ENCODE data around the gene SERPING1. TPM values are rescaled to one million over a fixed set of nuclear protein-coding genes. Genes with fewer than 3 reads are reported as not detected.
A peak's percentile ranks its signal among the peaks of the same experiment; 100 is the strongest.

SERPING1 gene
- total RNA-seq, 1 experiment from 2014 or later, result not detected

DNA sequence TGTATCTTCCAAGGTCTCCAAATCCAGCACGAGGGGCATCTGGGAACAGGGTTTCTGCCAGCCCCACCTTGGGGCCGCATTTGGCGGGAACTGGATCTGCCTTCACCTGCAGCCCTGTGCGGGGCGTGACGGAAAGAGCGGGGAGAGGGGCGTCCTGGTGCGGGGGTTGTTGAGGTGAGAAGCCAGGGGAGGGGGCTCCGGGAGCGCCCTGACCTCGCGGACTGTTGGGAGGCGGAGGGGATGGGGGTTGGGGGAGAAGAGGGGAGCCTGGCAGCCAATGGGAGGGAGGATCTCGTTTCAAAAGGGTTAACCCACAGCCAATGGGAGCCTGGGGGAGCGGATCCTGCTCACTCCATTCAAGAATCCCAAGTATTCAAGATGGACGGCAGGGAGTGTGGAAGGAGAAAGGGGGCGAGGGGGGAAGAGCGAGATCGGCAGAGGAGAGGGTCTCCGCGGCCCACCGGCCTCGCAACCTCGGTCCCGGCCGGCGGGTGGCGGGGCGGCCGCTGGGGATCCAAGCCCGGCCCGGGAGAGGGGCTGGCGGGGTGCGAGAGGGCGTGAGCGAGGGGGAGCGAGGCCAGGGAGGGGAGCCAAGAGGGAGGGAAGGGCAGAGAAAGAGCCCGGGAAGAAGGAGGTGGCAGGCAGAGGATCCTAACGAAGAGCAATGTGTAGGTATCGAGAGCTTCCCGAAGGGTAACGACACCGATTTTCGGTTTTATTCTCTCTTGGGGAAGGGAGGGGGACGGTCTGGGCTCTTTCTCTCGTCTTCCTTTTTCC lies 40.7 kb downstream of the SERPING1 start:
- DNase-seq (ENCODE audit: low read depth), result peak; percentile 91

DNA sequence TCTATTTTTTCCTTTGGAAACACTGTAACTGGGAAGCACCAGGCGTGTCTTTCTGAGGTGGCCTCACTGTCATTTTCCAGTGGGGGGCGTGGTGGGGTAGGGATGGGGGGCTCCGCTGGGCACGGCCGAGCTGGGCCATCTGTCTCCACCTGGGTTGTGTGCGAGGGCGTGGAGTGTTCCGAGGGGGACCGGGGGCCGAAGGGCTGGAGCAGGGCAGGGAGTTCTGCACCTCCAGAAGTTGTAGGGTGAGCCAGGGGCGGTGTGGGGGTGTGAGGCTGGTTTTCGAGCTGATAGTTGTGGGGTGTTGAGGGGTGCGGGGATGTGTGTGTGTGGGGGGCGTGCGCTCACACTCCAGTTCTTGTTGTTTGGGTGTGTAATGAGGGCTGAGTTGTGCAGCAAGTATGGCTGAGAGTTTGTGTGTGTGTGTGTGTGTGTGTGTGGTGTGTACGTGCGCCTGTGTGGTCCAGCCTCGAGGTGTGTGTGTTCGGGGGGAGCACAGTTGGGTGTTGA lies 41.4 kb downstream of the SERPING1 start:
- no peak for DNase-seq (ENCODE audit: low read depth)

- peak; percentile 44 for DNase-seq (ENCODE audit: low read depth)
Observed at GRCh38 chr11:57639321-57640067, 42.0 kb downstream of the SERPING1 start.

GRCh38 chr11:57640068-57640800 lies 42.7 kb downstream of the SERPING1 start:
- DNase-seq (ENCODE audit: low read depth), result no peak

DNA sequence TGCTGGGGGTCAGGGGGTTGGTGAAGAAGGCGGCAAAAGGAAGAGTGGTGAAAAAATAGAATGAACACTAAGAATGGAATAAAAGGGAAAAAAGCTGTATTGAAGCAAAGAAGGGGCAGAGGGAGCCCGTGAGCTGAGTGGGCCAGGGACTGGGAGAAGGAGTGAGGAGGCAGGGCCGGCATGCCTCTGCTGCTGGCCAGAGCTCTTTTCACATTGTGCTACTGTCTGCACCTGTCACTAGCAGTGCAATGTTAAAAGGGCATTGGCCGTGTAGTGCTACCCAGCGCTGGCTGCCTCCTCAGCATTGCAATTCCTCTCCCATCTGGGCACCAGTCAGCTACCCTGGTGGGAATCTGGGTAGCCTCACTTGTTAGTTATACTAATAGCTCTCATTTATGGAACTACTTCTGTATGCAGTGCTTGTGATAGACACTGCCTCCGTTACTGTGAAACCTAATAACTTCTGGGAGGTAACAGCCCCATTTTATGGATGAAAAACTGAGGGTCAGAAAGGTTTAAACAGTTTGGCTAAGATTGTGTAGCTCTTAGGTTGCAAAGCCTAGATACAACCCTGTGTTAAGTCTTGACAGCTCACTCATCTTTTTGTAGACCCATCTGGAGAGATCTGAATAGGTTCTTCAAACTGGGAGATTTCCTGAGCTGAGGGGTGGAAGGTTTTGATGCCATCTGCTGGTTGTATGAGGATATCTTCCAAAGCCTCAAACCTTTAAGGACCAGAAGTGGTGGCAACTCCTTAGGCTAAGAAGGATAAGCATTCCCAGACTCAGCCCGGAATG lies 43.7 kb downstream of the SERPING1 start:
- peak; percentile 36 for DNase-seq (ENCODE audit: low read depth)

- no peak for DNase-seq (ENCODE audit: low read depth)
Observed at GRCh38 chr11:57643802-57644201, 46.3 kb downstream of the SERPING1 start.

GRCh38 chr11:57644748-57645688 lies 47.5 kb downstream of the SERPING1 start:
- DNase-seq (ENCODE audit: low read depth), result peak; percentile 73

DNA sequence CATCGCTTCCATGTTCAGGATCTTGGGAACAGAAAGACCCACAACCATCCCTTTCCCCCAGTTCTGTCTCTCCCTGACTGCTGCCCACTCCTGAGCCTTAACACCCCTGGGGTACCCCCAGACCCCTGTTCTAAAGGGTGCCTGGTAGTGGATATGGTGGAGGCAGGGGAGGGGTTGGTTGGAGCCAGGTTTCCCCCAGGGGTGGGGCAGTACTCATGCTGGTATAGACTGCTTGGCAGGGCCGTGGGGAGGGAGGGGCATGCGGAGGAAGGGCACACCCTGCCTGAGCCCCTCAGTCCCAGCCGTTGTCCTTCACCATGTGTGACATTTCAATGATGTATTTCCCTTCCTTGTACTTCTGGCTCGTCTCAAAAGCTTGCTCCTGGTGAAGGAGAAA lies 48.2 kb downstream of the SERPING1 start:
- no peak for DNase-seq (ENCODE audit: low read depth)

GRCh38 chr11:57646194-57646798 lies 48.8 kb downstream of the SERPING1 start:
- no peak for DNase-seq (ENCODE audit: low read depth)

DNA sequence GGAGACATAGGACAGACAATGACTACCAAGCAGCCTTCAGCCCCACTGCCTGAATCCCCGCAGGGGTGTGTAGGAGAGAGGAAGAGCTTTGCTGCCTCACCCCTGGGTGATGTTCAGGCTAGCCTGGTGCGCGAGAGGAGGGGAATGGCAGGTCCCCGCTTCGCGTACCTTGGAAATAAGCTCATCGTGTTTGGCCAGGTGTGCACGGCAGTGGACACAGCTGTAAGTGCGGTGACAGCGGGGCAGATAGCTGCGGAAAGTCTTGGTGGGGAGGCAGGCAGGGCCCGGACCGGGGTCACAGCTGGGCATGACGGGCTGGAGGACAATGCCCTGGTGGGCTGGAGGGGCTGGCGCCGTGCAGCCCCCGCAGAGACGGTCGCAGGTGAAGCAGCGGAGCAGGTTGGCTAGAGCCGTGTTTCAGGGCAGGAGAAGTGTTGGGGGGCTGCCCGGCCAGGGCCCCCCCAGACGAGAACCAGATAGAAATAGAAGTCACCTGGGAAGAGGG lies 49.4 kb downstream of the SERPING1 start:
- DNase-seq (ENCODE audit: low read depth), result peak; percentile 17

DNA sequence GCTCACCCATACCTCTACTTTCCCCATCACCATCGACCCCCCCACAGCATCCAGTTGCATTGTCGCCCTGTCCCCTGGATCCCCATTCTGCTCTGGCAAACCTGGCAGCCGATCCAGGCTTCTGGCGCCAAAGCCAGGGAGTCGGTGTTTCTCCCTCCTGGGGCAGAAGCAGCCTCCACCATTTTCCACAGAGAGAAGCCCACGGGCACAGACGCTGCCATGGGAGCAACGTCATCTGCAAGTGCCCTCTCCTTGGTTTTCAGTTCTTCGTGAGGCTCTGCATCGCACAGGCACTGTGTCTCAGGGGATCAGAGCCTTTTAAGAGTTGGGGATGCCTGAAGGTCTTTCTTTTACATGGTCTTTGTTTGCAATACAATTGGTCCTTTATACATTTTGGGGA lies 49.9 kb downstream of the SERPING1 start:
- DNase-seq (ENCODE audit: low read depth), result peak; percentile 19

- peak; percentile 38 for DNase-seq (ENCODE audit: low read depth)
Observed at GRCh38 chr11:57647960-57648800, 50.7 kb downstream of the SERPING1 start.

DNA sequence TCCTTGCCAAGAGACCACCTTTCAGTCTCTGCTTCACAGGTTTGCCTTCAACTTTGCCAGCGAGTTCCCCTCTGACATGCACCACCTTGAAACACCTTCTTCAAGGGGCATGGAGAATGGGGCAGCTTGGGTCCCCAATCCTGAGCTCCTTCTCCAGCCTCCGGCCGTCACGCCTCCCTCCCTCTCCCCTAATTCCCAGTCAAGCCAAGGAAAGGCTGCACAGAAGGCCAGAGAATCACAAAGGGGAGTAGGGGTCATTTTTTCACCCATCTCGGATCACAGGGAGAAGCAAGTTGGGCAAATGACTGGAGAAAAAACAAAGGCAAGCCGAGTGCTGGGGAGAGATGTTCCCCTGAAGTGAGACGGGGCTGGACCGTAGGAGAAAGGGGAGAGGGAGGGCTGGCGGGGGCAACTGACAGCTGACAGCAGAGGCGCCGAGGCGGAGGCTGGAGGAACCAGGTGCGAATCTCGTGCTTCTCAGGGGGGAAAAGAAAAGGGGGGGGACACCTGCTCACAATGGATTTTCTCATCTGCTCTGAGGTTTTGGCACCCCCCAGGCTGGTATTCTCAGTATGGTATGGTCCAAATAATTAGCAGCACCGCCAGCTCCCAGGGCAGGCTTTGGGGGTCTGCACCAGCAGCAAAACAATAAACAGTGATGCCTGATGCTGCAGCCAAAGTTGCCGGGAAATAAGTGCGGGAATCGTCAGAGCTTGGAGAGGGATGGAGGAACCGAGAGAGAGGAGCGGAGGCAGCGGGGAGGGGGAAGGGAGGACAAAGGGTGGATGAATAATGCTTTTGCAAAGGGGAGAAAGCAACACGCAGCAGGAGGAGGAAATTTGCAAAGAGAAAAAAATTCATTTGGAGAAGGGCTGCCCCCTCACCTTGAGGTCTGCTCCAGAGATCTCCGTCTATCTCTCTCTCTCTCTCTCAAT lies 51.6 kb downstream of the SERPING1 start:
- DNase-seq (ENCODE audit: low read depth), result peak; percentile 36

DNA sequence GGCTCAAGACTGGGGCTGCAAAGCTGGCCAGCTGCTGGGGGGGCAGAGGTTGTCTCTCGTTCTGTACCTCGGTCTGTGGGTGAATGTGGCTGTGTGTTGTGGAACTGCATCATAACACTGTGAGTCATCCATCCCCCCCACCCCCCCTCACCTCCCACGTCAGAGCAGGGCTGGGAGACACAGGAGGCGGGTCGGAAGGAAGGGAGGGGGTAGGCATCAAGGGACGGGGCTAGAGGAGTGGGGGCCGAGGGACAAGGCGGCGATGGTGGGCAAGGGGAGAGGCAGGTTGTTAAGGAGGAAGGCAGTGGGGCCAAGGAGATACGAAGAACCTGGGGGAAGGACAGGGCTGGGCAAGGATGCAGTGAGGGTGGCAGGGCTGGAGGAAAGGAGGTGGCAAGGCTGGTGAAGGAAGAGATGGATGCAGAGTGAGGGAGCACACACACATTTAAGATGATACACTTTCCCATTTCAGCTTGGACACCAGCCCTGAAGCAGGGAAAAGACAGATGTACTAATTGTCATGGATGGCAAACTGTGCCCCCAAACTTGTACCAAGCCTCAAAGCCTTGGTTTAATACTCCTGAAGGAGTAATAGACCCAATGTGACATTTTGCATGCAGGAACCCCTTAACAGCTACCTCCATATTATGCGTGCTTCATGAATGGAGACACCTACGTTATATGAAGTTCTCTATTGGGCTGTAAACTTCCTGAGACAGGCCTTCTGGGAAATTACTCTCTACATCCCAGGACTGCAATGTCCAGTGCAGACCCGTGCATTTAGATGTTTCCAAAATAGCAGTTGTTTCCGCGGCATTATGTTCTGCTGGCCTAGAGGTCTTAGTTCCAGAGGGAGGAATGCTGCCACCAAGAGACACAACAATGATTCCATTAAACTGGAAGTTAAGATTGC lies 52.6 kb downstream of the SERPING1 start, which contains the start of gene YPEL4:
TSS of gene YPEL4 (minus strand) at position 87 of the 913 bp plus-strand sequence. CDS start 2,805 bp downstream, outside the sequence.
- DNase-seq (ENCODE audit: low read depth), result peak; percentile 78

DNA sequence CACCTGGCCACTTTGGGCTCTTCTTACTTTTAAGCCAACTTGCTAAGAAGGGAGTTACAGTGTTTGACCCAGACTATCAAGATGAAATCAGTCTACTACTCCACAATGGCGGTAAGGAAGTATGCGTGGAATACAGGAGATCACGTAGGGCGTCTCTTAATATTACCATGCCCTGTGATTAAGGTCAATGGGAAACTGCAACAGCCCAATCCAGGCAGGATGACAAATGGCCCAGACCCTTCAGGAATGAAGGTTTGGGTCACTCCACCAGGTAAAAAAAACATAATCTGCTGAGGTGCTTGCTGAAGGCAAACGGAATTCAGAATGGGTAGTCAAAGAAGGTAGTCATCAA lies 53.2 kb downstream of the SERPING1 start:
- DNase-seq (ENCODE audit: low read depth), result no peak

DNA sequence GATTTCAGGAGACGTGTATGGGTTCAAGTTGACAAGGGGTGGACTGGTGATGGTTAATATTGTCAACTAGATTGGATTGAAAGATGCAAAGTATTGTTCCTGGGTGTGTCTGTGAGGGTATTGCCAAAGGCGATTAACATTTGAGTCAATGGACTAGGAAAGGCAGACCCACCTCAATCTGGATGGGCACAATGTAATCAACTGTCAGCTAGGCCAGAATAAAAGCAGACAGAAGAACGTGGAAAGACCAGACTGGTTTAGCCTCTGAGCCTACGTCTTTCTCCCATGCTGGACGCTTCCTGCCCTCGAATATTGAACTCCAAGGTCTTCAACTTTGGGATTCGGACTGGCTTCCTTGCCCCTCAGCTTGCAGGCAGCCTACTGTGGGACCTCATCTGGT lies 53.9 kb downstream of the SERPING1 start:
- no peak for DNase-seq (ENCODE audit: low read depth)
